Panc1 (cell line): ENCODE results near the gene NFATC1. TPM values are rescaled to one million over a fixed set of nuclear protein-coding genes. Genes with fewer than 3 reads are reported as not detected.

ENCODE experiments used
- ATAC-seq: fragments of 200-7000 bp; cut with Tn5 transposase; 2 replicates; pipeline ENCODE4 v1.9.1; 2020; ENCODE audit warnings: mild to moderate bottlenecking, moderate library complexity
- BruUV-seq: library from RNA; stranded (reverse); fragments of 400-500 nt; replicated peaks from 2 replicates; lab custom pipeline; 2021; lab: Mats Ljungman, UMichigan
- CTCF ChIA-PET: fragments of 300-600 bp; sonication (Branson Sonifier 250); formaldehyde crosslinking; loops from one replicate; lab custom pipeline; 2022; ENCODE audit warnings: antibody characterized with exemption; lab: Charles Lee
- POLR2A ChIA-PET: fragments of 300-600 bp; sonication (Branson Sonifier 250); formaldehyde crosslinking; loops from one replicate; lab custom pipeline; 2022; ENCODE audit warnings: antibody characterized with exemption; lab: Charles Lee
- DNase-seq: peaks from one replicate; pipeline ENCODE4 v3.0.0-alpha.2; 2010; ENCODE audit warnings: low read depth, low spot score
- H3K27ac ChIP-seq: 2 replicates; pipeline ENCODE4 v1.5.1; 2011; ENCODE audit warnings: mild to moderate bottlenecking, low read length, inconsistent platforms
- H3K27me3 ChIP-seq: fragments of 200-500 bp; sonication (Bioruptor generic); 2 replicates; pipeline ENCODE4 v1.6.0; 2014; ENCODE audit warnings: low read length, inconsistent platforms; ENCODE audit not compliant: control insufficient read depth, insufficient read depth
- H3K36me3 ChIP-seq: fragments of 200-500 bp; sonication (Bioruptor generic); 2 replicates; pipeline ENCODE4 v1.5.1; 2014; ENCODE audit warnings: inconsistent platforms, mild to moderate bottlenecking, low read length, moderate library complexity; ENCODE audit not compliant: control insufficient read depth, insufficient read depth
- H3K4me1 ChIP-seq: 2 replicates; pipeline ENCODE4 v1.5.1; 2011; ENCODE audit warnings: inconsistent platforms, mild to moderate bottlenecking, low read length, moderate library complexity; ENCODE audit not compliant: control insufficient read depth, insufficient read depth
- H3K4me3 ChIP-seq, 2 experiments: 2 replicates each; pipeline ENCODE4 v1.5.1; 2011 to 2012; ENCODE audit warnings: low read depth in 2 of 2, low read length in 2 of 2, mild to moderate bottlenecking in 2 of 2, inconsistent platforms in 1 of 2, moderate library complexity in 1 of 2
- H3K9me3 ChIP-seq: fragments of 200-500 bp; sonication (Bioruptor generic); 2 replicates; pipeline ENCODE4 v1.5.1; 2014; ENCODE audit warnings: low read depth, mild to moderate bottlenecking, inconsistent platforms, low read length, moderate library complexity; ENCODE audit not compliant: control insufficient read depth, insufficient read depth
- POLR2AphosphoS5 ChIP-seq: IDR thresholded peaks from 2 replicates; pipeline ENCODE4 v1.6.1; 2012; ENCODE audit warnings: mild to moderate bottlenecking, low read depth, low read length, moderate library complexity
- REST ChIP-seq, 2 experiments: IDR thresholded peaks; 2 replicates each; pipeline ENCODE4 v1.6.1; 2011 to 2012; ENCODE audit warnings: low read depth in 2 of 2, control low read depth in 1 of 2, low read length in 1 of 2, mild to moderate bottlenecking in 1 of 2, moderate library complexity in 1 of 2; ENCODE audit not compliant: insufficient read depth in 1 of 2
- SIN3A ChIP-seq: IDR thresholded peaks from 2 replicates; pipeline ENCODE4 v1.6.1; 2012; ENCODE audit warnings: low read depth, mild to moderate bottlenecking, low read length, moderate library complexity, borderline replicate concordance; ENCODE audit not compliant: insufficient read depth
- TCF7L2 ChIP-seq: IDR thresholded peaks from 2 replicates; pipeline ENCODE4 v1.6.1; 2011; ENCODE audit warnings: mild to moderate bottlenecking, low read depth, low read length, inconsistent platforms
- in situ Hi-C: cut with HindIII; loops from 2 replicates; pipeline ENCODE4 v1.10.0; 2016; ENCODE audit warnings: low sequenced_read_pairs, low pct_unique_long_range_greater_than_20kb
- intact Hi-C: fragments of 100-400 bp; cut with micrococcal nuclease; formaldehyde crosslinking; loops from one replicate; pipeline ENCODE4 v1.10.0; 2022; ENCODE audit not compliant: unreplicated experiment
- total RNA-seq: library from RNA; stranded (reverse); gene quantifications from one replicate; pipeline ENCODE4 v1.2.1, GENCODE V29; 2021; ENCODE audit not compliant: unreplicated experiment
- TF ChIP-seq, protein P1 (sequence below): fragments of 450-650 bp; IDR thresholded peaks from 2 replicates; pipeline ENCODE4 v1.5.1; 2017; ENCODE audit warnings: mild to moderate bottlenecking

NFATC1 gene
- total RNA-seq, 1 experiment from 2014 or later: 30.8 TPM

GRCh38 chr18:79533146-79533545, 137.4 kb downstream of the NFATC1 start:
- ATAC-seq (no peak), DNase-seq (no peak)
- POLR2A ChIA-PET: no interaction called here
- no peaks in the 10 kb centered on the region for H3K9me3 ChIP-seq
- in situ Hi-C loops: no loop called here
- no peak for TF ChIP-seq TCF7L2
- TF ChIP-seq POLR2AphosphoS5: no peak
- TF ChIP-seq, protein P1, sequence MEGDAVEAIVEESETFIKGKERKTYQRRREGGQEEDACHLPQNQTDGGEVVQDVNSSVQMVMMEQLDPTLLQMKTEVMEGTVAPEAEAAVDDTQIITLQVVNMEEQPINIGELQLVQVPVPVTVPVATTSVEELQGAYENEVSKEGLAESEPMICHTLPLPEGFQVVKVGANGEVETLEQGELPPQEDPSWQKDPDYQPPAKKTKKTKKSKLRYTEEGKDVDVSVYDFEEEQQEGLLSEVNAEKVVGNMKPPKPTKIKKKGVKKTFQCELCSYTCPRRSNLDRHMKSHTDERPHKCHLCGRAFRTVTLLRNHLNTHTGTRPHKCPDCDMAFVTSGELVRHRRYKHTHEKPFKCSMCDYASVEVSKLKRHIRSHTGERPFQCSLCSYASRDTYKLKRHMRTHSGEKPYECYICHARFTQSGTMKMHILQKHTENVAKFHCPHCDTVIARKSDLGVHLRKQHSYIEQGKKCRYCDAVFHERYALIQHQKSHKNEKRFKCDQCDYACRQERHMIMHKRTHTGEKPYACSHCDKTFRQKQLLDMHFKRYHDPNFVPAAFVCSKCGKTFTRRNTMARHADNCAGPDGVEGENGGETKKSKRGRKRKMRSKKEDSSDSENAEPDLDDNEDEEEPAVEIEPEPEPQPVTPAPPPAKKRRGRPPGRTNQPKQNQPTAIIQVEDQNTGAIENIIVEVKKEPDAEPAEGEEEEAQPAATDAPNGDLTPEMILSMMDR: no peak
- no peak for TF ChIP-seq REST (IDR thresholded peaks at IDR 0.05; ENCODE audit: insufficient read depth in 1 of 2, low read depth in 2 of 2, low read length in 1 of 2)
- TF ChIP-seq SIN3A: no peak
- H3K36me3 ChIP-seq: no peaks in the 10 kb centered on the region
- intact Hi-C loops: no loop called here
- H3K4me1 ChIP-seq: no peaks in the 10 kb centered on the region
- CTCF ChIA-PET: no interaction called here
- peaks cover 17% of the 10 kb centered on the region for H3K27me3 ChIP-seq
- BruUV-seq: no TSS peak
- H3K27ac ChIP-seq: no peak overlapping the region
- H3K4me3 ChIP-seq: no peak overlapping the region

DNA sequence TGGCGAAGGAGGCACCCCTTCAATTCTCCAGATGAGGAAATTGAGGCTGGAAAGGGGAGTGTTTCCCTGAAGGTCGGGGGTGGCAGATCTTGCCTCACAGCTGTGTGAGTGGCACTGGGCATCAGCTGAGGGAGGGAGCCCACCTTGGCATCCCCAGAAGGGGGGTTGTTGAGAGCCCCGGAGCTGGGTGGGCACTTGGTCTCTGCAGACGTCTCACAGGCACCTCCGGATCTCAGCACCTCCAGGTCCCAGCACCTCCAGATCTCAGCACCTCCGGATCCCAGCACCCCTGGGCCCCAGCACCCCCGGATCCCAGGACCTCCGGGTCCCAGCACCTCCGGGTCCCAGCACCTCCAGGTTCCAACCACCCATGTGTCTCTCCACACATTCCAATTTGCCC, 137.9 kb downstream of the NFATC1 start:
- in situ Hi-C loops: no loop called here
- Histone ChIP-seq H3K27ac (no peak overlapping the region), H3K9me3 (no peaks in the 10 kb centered on the region), H3K36me3 (no peaks in the 10 kb centered on the region), H3K4me1 (no peaks in the 10 kb centered on the region), H3K4me3 (no peak overlapping the region), H3K27me3 (peaks cover 17% of the 10 kb centered on the region)
- intact Hi-C loops: no loop called here
- TF ChIP-seq, protein P1: no peak
- no peak for TF ChIP-seq SIN3A
- TF ChIP-seq REST (IDR thresholded peaks at IDR 0.05; ENCODE audit: insufficient read depth in 1 of 2, low read depth in 2 of 2, low read length in 1 of 2): no peak
- no peak for TF ChIP-seq POLR2AphosphoS5
- no peak for TF ChIP-seq TCF7L2
- CTCF ChIA-PET: no interaction called here
- POLR2A ChIA-PET: no interaction called here
- no peak for ATAC-seq
- DNase-seq: no peak
- no TSS peak for BruUV-seq
